GM13977 (cell line): ENCODE results near the gene TEK.

Source experiments
- DNase-seq: peaks from one replicate; pipeline ENCODE4 v3.0.0; 2012; ENCODE audit warnings: low spot score
- CTCF ChIP-seq: IDR thresholded peaks from 2 replicates; pipeline ENCODE4 v1.5.1; 2012; ENCODE audit warnings: mild to moderate bottlenecking, control low read depth; ENCODE audit not compliant: insufficient read depth; ENCODE audit errors: extremely low read depth, missing control alignments
- in situ Hi-C: fragments of 300-500 bp; cut with MboI; formaldehyde crosslinking; loops from one replicate; pipeline ENCODE4 v1.12.0; 2022; ENCODE audit warnings: low sequenced_read_pairs, low pct_unique_long_range_greater_than_20kb, mixed read lengths, inconsistent platforms; ENCODE audit not compliant: unreplicated experiment

The TEK gene

GRCh38 chr9:27165670-27166069, 56.6 kb downstream of the TEK start:
- no peak for DNase-seq
- no peak for TF ChIP-seq CTCF
- in situ Hi-C loops, result no loop called here

- no peak for DNase-seq
- in situ Hi-C loops, result no loop called here
- no peak for TF ChIP-seq CTCF
These were observed 59.5 kb downstream of the TEK start for GRCh38 chr9:27168496-27168895.

GRCh38 chr9:27168951-27169350, 59.9 kb downstream of the TEK start:
- no peak for TF ChIP-seq CTCF
- DNase-seq, result no peak
- in situ Hi-C loops, result no loop called here

- no peak for DNase-seq
- in situ Hi-C loops, result no loop called here
- no peak for TF ChIP-seq CTCF
These were observed 67.9 kb downstream of the TEK start for GRCh38 chr9:27176971-27177370.

GRCh38 chr9:27179245-27179865, 70.3 kb downstream of the TEK start:
- in situ Hi-C loops, result no loop called here
- TF ChIP-seq CTCF, result no peak
- no peak for DNase-seq

GRCh38 chr9:27181381-27181780, 72.4 kb downstream of the TEK start:
- in situ Hi-C loops, result no loop called here
- no peak for TF ChIP-seq CTCF
- DNase-seq, result no peak

GRCh38 chr9:27182421-27182820, 73.4 kb downstream of the TEK start:
- DNase-seq, result no peak
- in situ Hi-C loops, result no loop called here

More at GRCh38 chr9:27182421-27182820, 73.4 kb downstream of the TEK start:
- no peak for TF ChIP-seq CTCF
